HUES64 (cell line): ENCODE measurements around the gene LUZP4. TPM values are rescaled to one million over a fixed set of nuclear protein-coding genes. Genes with fewer than 3 reads are reported as not detected.

Experiments
- H3K27ac ChIP-seq: 2 replicates; pipeline ENCODE4 v1.7.0; 2013; ENCODE audit warnings: low read depth, low read length, inconsistent platforms
- H3K27me3 ChIP-seq: 2 replicates; pipeline ENCODE4 v1.6.1; 2013; ENCODE audit warnings: mild to moderate bottlenecking, low read length; ENCODE audit not compliant: insufficient read depth
- H3K36me3 ChIP-seq: 2 replicates; pipeline ENCODE4 v1.6.1; 2013; ENCODE audit warnings: mild to moderate bottlenecking, low read length; ENCODE audit not compliant: insufficient read depth
- H3K4me1 ChIP-seq: 2 replicates; pipeline ENCODE4 v1.6.1; 2013; ENCODE audit warnings: mild to moderate bottlenecking, low read length, moderate library complexity; ENCODE audit not compliant: insufficient read depth
- H3K4me3 ChIP-seq: 2 replicates; pipeline ENCODE4 v1.5.1; 2013; ENCODE audit warnings: mild to moderate bottlenecking, low read length, moderate library complexity
- H3K9ac ChIP-seq: 2 replicates; pipeline ENCODE4 v1.6.1; 2013; ENCODE audit warnings: mild to moderate bottlenecking, low read depth, low read length
- H3K9me3 ChIP-seq: 2 replicates; pipeline ENCODE4 v1.6.1; 2013; ENCODE audit warnings: low read depth, low read length; ENCODE audit not compliant: insufficient read depth
- WGBS: fragments of 150-250, 120-280 bp; methylation state at CpG from one replicate; pipeline ENCODE4 v1.1.7; 2013; ENCODE audit warnings: missing lambda C conversion rate; 5-methylcytosine and 5-hydroxymethylcytosine counted together
- polyA plus RNA-seq, 2 experiments: library from polyadenylated mRNA; stranded (reverse); fragments of 50-300 nt; gene quantifications; one replicate each; pipeline ENCODE4 v1.2.3, GENCODE V29; 2013

LUZP4 gene
- polyA plus RNA-seq (2013, experiment 1 of 2), result not detected
- polyA plus RNA-seq (2013, experiment 2 of 2), result not detected

GRCh38 chrX:115289465-115289864 lies at the start of gene LUZP4:
TSS of gene LUZP4 (plus strand) at chrX:115289715. CDS start at chrX:115289760, 45 bp downstream.
- Histone ChIP-seq H3K4me1 (no peaks in the 10 kb centered on the region), H3K9me3 (no peaks in the 10 kb centered on the region), H3K27ac (no peak within 1 kb of the TSS), H3K4me3 (no peak within 1 kb of the TSS), H3K9ac (no peak within 1 kb of the TSS), H3K36me3 (no peaks in the 10 kb centered on the region), H3K27me3 (no peaks in the 10 kb centered on the region)
- WGBS, result 93% methylated on average over 17 of the region's 17 CpGs

- no peaks in the 10 kb centered on the region for H3K4me1 ChIP-seq
- H3K9ac ChIP-seq, result no peak overlapping the region
- H3K27me3 ChIP-seq, result no peaks in the 10 kb centered on the region
- no peak overlapping the region for H3K4me3 ChIP-seq
- H3K9me3 ChIP-seq, result no peaks in the 10 kb centered on the region
- H3K27ac ChIP-seq, result no peak overlapping the region
- 100% methylated on average over 2 of the region's 2 CpGs for WGBS
- no peaks in the 10 kb centered on the region for H3K36me3 ChIP-seq
Observed at GRCh38 chrX:115251458-115252233, 37.9 kb upstream of the LUZP4 start.

GRCh38 chrX:115255003-115255402 lies 34.5 kb upstream of the LUZP4 start:
- Histone ChIP-seq H3K9me3 (no peaks in the 10 kb centered on the region), H3K27me3 (no peaks in the 10 kb centered on the region), H3K4me3 (no peak overlapping the region), H3K4me1 (no peaks in the 10 kb centered on the region), H3K36me3 (no peaks in the 10 kb centered on the region), H3K27ac (no peak overlapping the region), H3K9ac (no peak overlapping the region)
- no CpG with 5 or more reads among the region's 2 CpGs for WGBS

GRCh38 chrX:115257711-115258110 lies 31.8 kb upstream of the LUZP4 start:
- H3K9ac ChIP-seq, result no peak overlapping the region
- no peak overlapping the region for H3K4me3 ChIP-seq
- H3K9me3 ChIP-seq, result no peaks in the 10 kb centered on the region
- H3K4me1 ChIP-seq, result no peaks in the 10 kb centered on the region
- no peak overlapping the region for H3K27ac ChIP-seq
- H3K27me3 ChIP-seq, result no peaks in the 10 kb centered on the region
- no peaks in the 10 kb centered on the region for H3K36me3 ChIP-seq

GRCh38 chrX:115259238-115259875 lies 30.2 kb upstream of the LUZP4 start:
- no peaks in the 10 kb centered on the region for H3K4me1 ChIP-seq
- no peaks in the 10 kb centered on the region for H3K9me3 ChIP-seq
- H3K27me3 ChIP-seq, result no peaks in the 10 kb centered on the region
- H3K27ac ChIP-seq, result no peak overlapping the region
- WGBS, result 96% methylated on average over 3 of the region's 3 CpGs
- no peak overlapping the region for H3K9ac ChIP-seq
- no peaks in the 10 kb centered on the region for H3K36me3 ChIP-seq
- H3K4me3 ChIP-seq, result no peak overlapping the region

- Histone ChIP-seq H3K4me3 (no peak overlapping the region), H3K27ac (no peak overlapping the region), H3K27me3 (no peaks in the 10 kb centered on the region), H3K9ac (no peak overlapping the region), H3K9me3 (no peaks in the 10 kb centered on the region), H3K4me1 (no peaks in the 10 kb centered on the region), H3K36me3 (no peaks in the 10 kb centered on the region)
- 92% methylated on average over 3 of the region's 3 CpGs for WGBS
Observed at GRCh38 chrX:115260330-115260729, 29.2 kb upstream of the LUZP4 start.

GRCh38 chrX:115261148-115261547 lies 28.4 kb upstream of the LUZP4 start:
- no peak overlapping the region for H3K27ac ChIP-seq

GRCh38 chrX:115264009-115264408 lies 25.5 kb upstream of the LUZP4 start:
- Histone ChIP-seq H3K36me3 (no peaks in the 10 kb centered on the region), H3K27me3 (no peaks in the 10 kb centered on the region), H3K4me1 (no peaks in the 10 kb centered on the region), H3K27ac (no peak overlapping the region), H3K4me3 (no peak overlapping the region), H3K9me3 (no peaks in the 10 kb centered on the region), H3K9ac (no peak overlapping the region)
- WGBS, result 92% methylated on average over 2 of the region's 2 CpGs

More at GRCh38 chrX:115261148-115261547, 28.4 kb upstream of the LUZP4 start:
- 93% methylated on average over 2 of the region's 2 CpGs for WGBS
- H3K36me3 ChIP-seq, result no peaks in the 10 kb centered on the region
- no peaks in the 10 kb centered on the region for H3K4me1 ChIP-seq
- H3K9me3 ChIP-seq, result no peaks in the 10 kb centered on the region
- no peaks in the 10 kb centered on the region for H3K27me3 ChIP-seq
- H3K4me3 ChIP-seq, result no peak overlapping the region
- H3K9ac ChIP-seq, result no peak overlapping the region

- 91% methylated on average over 2 of the region's 2 CpGs for WGBS
- H3K9ac ChIP-seq, result no peak overlapping the region
- no peaks in the 10 kb centered on the region for H3K27me3 ChIP-seq
- H3K4me1 ChIP-seq, result no peaks in the 10 kb centered on the region
- no peak overlapping the region for H3K4me3 ChIP-seq
- no peaks in the 10 kb centered on the region for H3K9me3 ChIP-seq
- H3K36me3 ChIP-seq, result no peaks in the 10 kb centered on the region
- H3K27ac ChIP-seq, result no peak overlapping the region
Observed at GRCh38 chrX:115266300-115266699, 23.2 kb upstream of the LUZP4 start.

- Histone ChIP-seq H3K27me3 (no peaks in the 10 kb centered on the region), H3K27ac (no peak overlapping the region), H3K9ac (no peak overlapping the region), H3K9me3 (no peaks in the 10 kb centered on the region), H3K36me3 (no peaks in the 10 kb centered on the region), H3K4me1 (no peaks in the 10 kb centered on the region), H3K4me3 (no peak overlapping the region)
- 53% methylated on average over 3 of the region's 3 CpGs for WGBS
Observed at GRCh38 chrX:115268421-115268820, 21.1 kb upstream of the LUZP4 start.

GRCh38 chrX:115269051-115269683 lies 20.3 kb upstream of the LUZP4 start:
- Histone ChIP-seq H3K4me1 (no peaks in the 10 kb centered on the region), H3K36me3 (no peaks in the 10 kb centered on the region), H3K27me3 (no peaks in the 10 kb centered on the region), H3K9ac (no peak overlapping the region), H3K9me3 (no peaks in the 10 kb centered on the region), H3K27ac (no peak overlapping the region), H3K4me3 (no peak overlapping the region)
- no CpG with 5 or more reads among the region's 1 CpG for WGBS
